HEK293 (cell line): ENCODE results near the gene GJB4.

ENCODE experiments used
- CTCF ChIA-PET: fragments of 350-600 bp; formaldehyde crosslinking; extraction: SDS; loops from one replicate; lab custom pipeline; 2021; ENCODE audit warnings: antibody characterized with exemption; lab: Yijun Ruan, JAX
- POLR2A ChIA-PET: fragments of 300-600 bp; formaldehyde crosslinking; extraction: SDS; loops from one replicate; lab custom pipeline; 2020; ENCODE audit warnings: antibody characterized with exemption, inconsistent platforms; lab: Yijun Ruan, JAX
- H3K27ac ChIP-seq: fragments of 200-500 bp; sonication (Bioruptor generic); 2 replicates; pipeline ENCODE4 v1.5.1; 2014; ENCODE audit warnings: low read depth, low read length, control low read depth, inconsistent platforms; ENCODE audit errors: extremely low read depth
- H3K36me3 ChIP-seq, 2 experiments: fragments of 200-500 bp in 1 of 2; sonication (Bioruptor generic) in 1 of 2; 1 replicate in 1 of 2; 2 replicates in 1 of 2; pipeline ENCODE4 v1.5.1; 2014 to 2017; ENCODE audit warnings: inconsistent platforms in 2 of 2, low read length in 2 of 2; ENCODE audit not compliant: control insufficient read depth in 2 of 2, insufficient read depth in 1 of 2
- H3K4me1 ChIP-seq: fragments of 200-500 bp; sonication (Bioruptor generic); 2 replicates; pipeline ENCODE4 v1.5.1; 2014; ENCODE audit warnings: mild to moderate bottlenecking, low read length, inconsistent platforms; ENCODE audit not compliant: control insufficient read depth, insufficient read depth
- H3K4me3 ChIP-seq: 2 replicates; pipeline ENCODE4 v1.5.1; 2011; ENCODE audit warnings: low read depth, mild to moderate bottlenecking, control low read depth, low read length, moderate library complexity
- H3K9me3 ChIP-seq: fragments of 200-500 bp; sonication (Bioruptor generic); 2 replicates; pipeline ENCODE4 v1.5.1; 2014; ENCODE audit warnings: low read depth, low read length, inconsistent platforms; ENCODE audit not compliant: control insufficient read depth, insufficient read depth
- GLIS1 ChIP-seq: fragments of 450-650 bp; formaldehyde crosslinking; IDR thresholded peaks from 2 replicates; pipeline ENCODE4 v1.5.1; 2016; ENCODE audit warnings: missing biosample characterization, missing genetic modification characterization
- GLIS2 ChIP-seq: fragments of 450-650 bp; formaldehyde crosslinking; IDR thresholded peaks from 2 replicates; pipeline ENCODE4 v1.5.1; 2016; ENCODE audit warnings: missing biosample characterization, missing genetic modification characterization
- HOXA7 ChIP-seq: sonication (generic); formaldehyde crosslinking; IDR thresholded peaks from 2 replicates; pipeline ENCODE4 v1.8.1; 2022; ENCODE audit warnings: missing genetic modification reagents, borderline replicate concordance
- HOXC10 ChIP-seq: sonication (generic); formaldehyde crosslinking; IDR thresholded peaks from 2 replicates; pipeline ENCODE4 v1.8.1; 2023; ENCODE audit warnings: mild to moderate bottlenecking, missing genetic modification reagents
- KLF1 ChIP-seq: fragments of 450-650 bp; formaldehyde crosslinking; IDR thresholded peaks from 2 replicates; pipeline ENCODE4 v1.5.1; 2016; ENCODE audit warnings: missing biosample characterization, missing genetic modification characterization
- PBX3 ChIP-seq: sonication (generic); formaldehyde crosslinking; IDR thresholded peaks from 2 replicates; pipeline ENCODE4 v1.8.1; 2022; ENCODE audit warnings: mild to moderate bottlenecking, moderate library complexity, missing genetic modification reagents
- PRDM4 ChIP-seq: fragments of 450-650 bp; formaldehyde crosslinking; IDR thresholded peaks from 2 replicates; pipeline ENCODE4 v1.5.1; 2017; ENCODE audit warnings: missing biosample characterization, missing genetic modification characterization
- REST ChIP-seq: fragments of 450-650 bp; formaldehyde crosslinking; IDR thresholded peaks from 2 replicates; pipeline ENCODE4 v1.5.1; 2016; ENCODE audit warnings: missing biosample characterization, missing genetic modification characterization
- ZIC2 ChIP-seq: fragments of 450-650 bp; formaldehyde crosslinking; IDR thresholded peaks from 2 replicates; pipeline ENCODE4 v1.5.1; 2016; ENCODE audit warnings: missing biosample characterization, missing genetic modification characterization
- ZNF121 ChIP-seq: fragments of 450-650 bp; formaldehyde crosslinking; IDR thresholded peaks from 2 replicates; pipeline ENCODE4 v1.5.1; 2016; ENCODE audit warnings: missing biosample characterization, missing genetic modification characterization
- ZNF138 ChIP-seq: fragments of 450-650 bp; formaldehyde crosslinking; IDR thresholded peaks from 2 replicates; pipeline ENCODE4 v1.5.1; 2016; ENCODE audit warnings: missing biosample characterization, missing genetic modification characterization, borderline replicate concordance
- ZNF155 ChIP-seq: fragments of 450-650 bp; formaldehyde crosslinking; IDR thresholded peaks from 2 replicates; pipeline ENCODE4 v1.5.1; 2016; ENCODE audit warnings: missing biosample characterization, missing genetic modification characterization
- ZNF174 ChIP-seq: fragments of 450-650 bp; formaldehyde crosslinking; IDR thresholded peaks from 2 replicates; pipeline ENCODE4 v1.5.0; 2017; ENCODE audit warnings: missing biosample characterization, mild to moderate bottlenecking, missing genetic modification characterization
- ZNF274 ChIP-seq, 2 experiments: fragments of 200-500 bp in 1 of 2; fragments of 450-650 bp in 1 of 2; sonication (Bioruptor generic) in 1 of 2; formaldehyde crosslinking in 1 of 2; IDR thresholded peaks; 2 replicates each; pipeline versions ENCODE4 v1.5.1 to v1.6.1; 2014 to 2016; ENCODE audit warnings: borderline replicate concordance in 1 of 2, inconsistent platforms in 1 of 2, low read length in 1 of 2, missing biosample characterization in 1 of 2, missing genetic modification characterization in 1 of 2
- ZNF292 ChIP-seq: fragments of 450-650 bp; formaldehyde crosslinking; IDR thresholded peaks from 2 replicates; pipeline ENCODE4 v1.5.1; 2016; ENCODE audit warnings: low read depth, missing biosample characterization, missing genetic modification characterization, borderline replicate concordance
- ZNF423 ChIP-seq: fragments of 450-650 bp; formaldehyde crosslinking; IDR thresholded peaks from 2 replicates; pipeline ENCODE4 v1.5.1; 2016; ENCODE audit warnings: missing biosample characterization, missing genetic modification characterization
- ZNF473 ChIP-seq: fragments of 450-650 bp; formaldehyde crosslinking; IDR thresholded peaks from 2 replicates; pipeline ENCODE4 v1.5.1; 2017; ENCODE audit warnings: missing biosample characterization, missing genetic modification characterization
- ZNF571 ChIP-seq: fragments of 450-650 bp; formaldehyde crosslinking; IDR thresholded peaks from 2 replicates; pipeline ENCODE4 v1.5.0; 2017; ENCODE audit warnings: missing biosample characterization, missing genetic modification characterization
- ZNF645 ChIP-seq: fragments of 450-650 bp; formaldehyde crosslinking; IDR thresholded peaks from 2 replicates; pipeline ENCODE4; 2016; ENCODE audit warnings: missing biosample characterization, missing genetic modification characterization

GJB4 gene

GRCh38 chr1:34715139-34715538 lies 44.4 kb upstream of the GJB4 start:
- H3K4me3 ChIP-seq, result no peak overlapping the region
- H3K9me3 ChIP-seq, result no peaks in the 10 kb centered on the region
- no peaks in the 10 kb centered on the region for H3K36me3 ChIP-seq
- TF ChIP-seq ZNF423 (tag by site-specific recombination) (no peak), ZNF274 (IDR thresholded peaks at IDR 0.05; ENCODE audit: low read length) (no peak), ZNF274 (tag by site-specific recombination; IDR thresholded peaks at IDR 0.05; ENCODE audit: borderline replicate concordance) (no peak), HOXC10 (CRISPR knock-in tag) (no peak), REST (tag by site-specific recombination) (no peak), ZNF174 (tag by site-specific recombination) (no peak), ZIC2 (tag by site-specific recombination) (no peak), ZNF571 (tag by site-specific recombination) (no peak)
- TF ChIP-seq, all 188 proteins: peak for 0
- Histone ChIP-seq H3K4me1 (no peaks in the 10 kb centered on the region), H3K27ac (no peak overlapping the region)
- POLR2A ChIA-PET, result no interaction called here
- CTCF ChIA-PET, result interaction anchor here (0.6 to 0.9 kb wide), 2 partner anchors 27 to 224 kb away, joined by 3 to 4 read pairs; no protein-coding TSS in a partner anchor

GRCh38 chr1:34721241-34721640 lies 38.3 kb upstream of the GJB4 start:
- H3K4me1 ChIP-seq, result no peaks in the 10 kb centered on the region
- ChIA-PET POLR2A (no interaction called here), CTCF (interaction anchor here (0.6 to 2.1 kb wide), 3 partner anchors 15 to 483 kb away, joined by 3 to 15 read pairs (median 4); no protein-coding TSS in a partner anchor)
- TF ChIP-seq ZNF292 (tag by site-specific recombination) (no peak), GLIS1 (tag by site-specific recombination) (no peak), GLIS2 (no peak), ZNF121 (no peak), HOXA7 (CRISPR knock-in tag) (no peak), ZNF423 (tag by site-specific recombination) (no peak)
- no peaks in the 10 kb centered on the region for H3K36me3 ChIP-seq
- no peaks in the 10 kb centered on the region for H3K9me3 ChIP-seq
- no peak overlapping the region for H3K27ac ChIP-seq
- no peak overlapping the region for H3K4me3 ChIP-seq

GRCh38 chr1:34721646-34722355 lies 37.7 kb upstream of the GJB4 start:
- CTCF ChIA-PET, result interaction anchor here (0.6 to 2.1 kb wide), 3 partner anchors 14 to 483 kb away, joined by 3 to 15 read pairs (median 4); no protein-coding TSS in a partner anchor

More at GRCh38 chr1:34721646-34722355, 37.7 kb upstream of the GJB4 start:
- POLR2A ChIA-PET, result no interaction called here
- no peaks in the 10 kb centered on the region for H3K4me1 ChIP-seq
- H3K4me3 ChIP-seq, result no peak overlapping the region
- no peak for TF ChIP-seq PBX3 (CRISPR knock-in tag)
- no peak for TF ChIP-seq ZNF645 (tag by site-specific recombination)
- no peak for TF ChIP-seq KLF1 (tag by site-specific recombination)
- no peak for TF ChIP-seq ZNF138 (tag by site-specific recombination)
- no peak for TF ChIP-seq PRDM4 (tag by site-specific recombination)
- TF ChIP-seq ZNF473 (tag by site-specific recombination), result no peak
- TF ChIP-seq ZNF155 (tag by site-specific recombination), result no peak
- H3K27ac ChIP-seq, result no peak overlapping the region
- H3K9me3 ChIP-seq, result no peaks in the 10 kb centered on the region
- H3K36me3 ChIP-seq, result no peaks in the 10 kb centered on the region
